Skin epidermis (tissue), 12 donors: Measurements from ENCODE around the gene TRIM37.
A peak's percentile ranks its signal among the peaks of the same experiment; 100 is the strongest.
"Not testable (repeated sequence)": the region's sequence is repeated elsewhere in the genome, so short reads cannot be mapped to it uniquely, and the experiment has no call there.

Experiments used
- H3K27ac ChIP-seq, 21 experiments: fragments of 200-600 bp; sonication (generic) in 11 of 21; one replicate each; pipeline ENCODE4 v1.5.0; 2020; ENCODE audit warnings: mild to moderate bottlenecking in 3 of 21, inconsistent platforms in 2 of 21, moderate library complexity in 2 of 21
- H3K4me3 ChIP-seq, 7 experiments: fragments of 200-600 bp; sonication (generic) in 2 of 7; one replicate each; pipeline ENCODE4 v1.5.0; 2020; ENCODE audit warnings: inconsistent platforms in 2 of 7, mild to moderate bottlenecking in 2 of 7, moderate library complexity in 1 of 7

The TRIM37 gene

GRCh38 chr17:59106463-59107305 lies at the start of gene TRIM37:
TSS of gene TRIM37 (minus strand) at chr17:59106880. CDS start at chr17:59106461, 419 bp downstream.
- Histone ChIP-seq H3K27ac (peak within 1 kb of the TSS; percentile 63 to 94 (median 87)), H3K4me3 (peak within 1 kb of the TSS; percentile 52 to 99 (median 86))

- H3K4me3 ChIP-seq = peak within 1 kb of the TSS; percentile 45 to 94 (median 58)
- peak within 1 kb of the TSS; percentile 27 to 89 (median 82) for H3K27ac ChIP-seq
Measured at GRCh38 chr17:59155439-59156177, 48.9 kb upstream of the TRIM37 start, which contains the start of gene PRR11. TSS of gene PRR11 (plus strand) at chr17:59155746. CDS start at chr17:59169753, 14,007 bp downstream.

- H3K4me3 ChIP-seq = peak within 1 kb of the TSS; percentile 45 to 94 (median 58)
Measured at GRCh38 chr17:59154721-59155438, 48.2 kb upstream of the TRIM37 start, which contains the start of gene SKA2. TSS of gene SKA2 (minus strand) at chr17:59155186. CDS start at chr17:59155163, 23 bp downstream.

GRCh38 chr17:59154292-59154720 lies 47.6 kb upstream of the TRIM37 start:
- H3K27ac ChIP-seq = peak overlapping the region; percentile 27 to 89 (median 82)
- H3K4me3 ChIP-seq = peak overlapping the region; percentile 45 to 94 (median 58)

More at GRCh38 chr17:59154721-59155438, 48.2 kb upstream of the TRIM37 start, which contains the start of gene SKA2:
- peak within 1 kb of the TSS; percentile 27 to 89 (median 82) for H3K27ac ChIP-seq

GRCh38 chr17:59152925-59153324 lies 46.2 kb upstream of the TRIM37 start:
- Histone ChIP-seq H3K27ac (peak overlapping the region in 1 of 21 experiments; percentile 86), H3K4me3 (peak overlapping the region in 1 of 7 experiments; percentile 56)

GRCh38 chr17:59151591-59151990 lies 44.9 kb upstream of the TRIM37 start:
- Histone ChIP-seq H3K27ac (peak overlapping the region in 1 of 21 experiments; percentile 39), H3K4me3 (no peak overlapping the region)

DNA sequence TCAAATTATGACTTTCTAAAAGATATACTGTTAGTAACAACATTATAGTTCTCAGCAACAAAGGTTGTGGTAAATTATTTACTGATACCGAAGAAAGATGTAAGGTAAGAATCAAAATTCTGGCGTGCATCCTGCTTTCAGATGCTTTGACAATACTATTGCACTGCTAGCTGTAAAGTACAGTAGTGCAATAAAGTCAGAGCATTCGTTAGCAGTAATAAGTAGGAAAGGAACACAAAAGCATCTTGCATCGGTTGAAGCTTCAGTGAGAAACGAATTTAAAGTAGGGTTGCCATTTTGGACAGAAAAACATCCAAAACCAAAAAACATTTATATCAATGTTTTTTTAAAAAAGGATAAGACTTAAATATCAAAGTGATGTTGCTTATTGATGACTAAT lies 44.3 kb upstream of the TRIM37 start:
- Histone ChIP-seq H3K4me3 (no peak overlapping the region), H3K27ac (peak overlapping the region in 2 of 21 experiments; percentile 5 to 27)

- peak overlapping the region in 2 of 21 experiments; percentile 5 to 27 for H3K27ac ChIP-seq
Measured at GRCh38 chr17:59149841-59150511, 43.3 kb upstream of the TRIM37 start.

GRCh38 chr17:59149051-59149450 lies 42.4 kb upstream of the TRIM37 start:
- Histone ChIP-seq H3K27ac (no peak overlapping the region), H3K4me3 (no peak overlapping the region)

More at GRCh38 chr17:59149841-59150511, 43.3 kb upstream of the TRIM37 start:
- H3K4me3 ChIP-seq = no peak overlapping the region

GRCh38 chr17:59145571-59146096 lies 39.0 kb upstream of the TRIM37 start:
- H3K4me3 ChIP-seq = no peak overlapping the region
- H3K27ac ChIP-seq = no peak overlapping the region

DNA sequence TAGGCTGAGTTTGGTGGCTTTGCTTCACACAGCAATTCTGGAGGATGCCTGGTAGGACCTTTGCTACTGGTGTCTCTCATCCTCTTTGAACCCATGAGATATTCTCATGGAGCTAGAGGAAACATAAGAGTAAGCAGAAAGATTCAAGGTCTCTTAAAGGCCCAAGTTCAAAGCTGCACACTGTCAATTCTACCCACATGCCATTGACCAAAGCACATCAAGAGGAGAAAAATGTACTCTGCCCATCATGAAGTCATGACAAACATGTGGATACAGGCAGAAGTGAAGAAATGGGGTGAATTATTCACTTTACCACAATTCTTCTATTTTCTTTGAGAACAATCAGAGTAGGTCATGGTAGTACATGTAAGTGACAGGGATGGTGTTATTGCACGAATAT lies 35.2 kb upstream of the TRIM37 start:
- no peak overlapping the region for H3K27ac ChIP-seq
- H3K4me3 ChIP-seq = no peak overlapping the region

GRCh38 chr17:59139939-59140338 lies 33.3 kb upstream of the TRIM37 start:
- Histone ChIP-seq H3K27ac (peak overlapping the region in 1 of 21 experiments; percentile 17), H3K4me3 (no peak overlapping the region)

- H3K27ac ChIP-seq = not testable (repeated sequence)
Measured at GRCh38 chr17:59138339-59138738, 31.7 kb upstream of the TRIM37 start.

GRCh38 chr17:59131131-59131530 lies 24.5 kb upstream of the TRIM37 start:
- Histone ChIP-seq H3K4me3 (no peak overlapping the region), H3K27ac (no peak overlapping the region)

More at GRCh38 chr17:59138339-59138738, 31.7 kb upstream of the TRIM37 start:
- H3K4me3 ChIP-seq = not testable (repeated sequence)

DNA sequence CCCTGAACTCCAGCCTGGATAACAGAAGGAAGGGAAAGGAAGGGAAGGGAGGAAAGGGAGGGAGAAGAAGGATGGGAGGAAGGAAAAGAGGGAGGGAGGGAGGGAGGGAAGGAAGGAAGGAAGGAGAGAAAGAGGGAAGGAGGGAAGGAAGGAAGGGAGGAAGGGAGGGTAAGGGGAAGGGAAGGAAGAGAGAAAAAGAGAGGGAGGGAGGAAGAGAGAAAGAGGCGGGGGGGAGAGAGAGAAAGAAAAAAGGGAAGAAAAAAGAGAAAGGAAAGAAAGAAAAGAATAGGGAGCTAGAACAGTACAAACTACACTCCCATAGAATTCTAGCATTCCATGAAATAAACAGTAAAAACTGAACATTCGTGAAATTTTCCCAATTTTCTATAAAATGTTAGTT lies 23.1 kb upstream of the TRIM37 start:
- no peak overlapping the region for H3K27ac ChIP-seq
- H3K4me3 ChIP-seq = no peak overlapping the region

- no peak overlapping the region for H3K4me3 ChIP-seq
- H3K27ac ChIP-seq = no peak overlapping the region
Measured at GRCh38 chr17:59126809-59127417, 20.2 kb upstream of the TRIM37 start.

DNA sequence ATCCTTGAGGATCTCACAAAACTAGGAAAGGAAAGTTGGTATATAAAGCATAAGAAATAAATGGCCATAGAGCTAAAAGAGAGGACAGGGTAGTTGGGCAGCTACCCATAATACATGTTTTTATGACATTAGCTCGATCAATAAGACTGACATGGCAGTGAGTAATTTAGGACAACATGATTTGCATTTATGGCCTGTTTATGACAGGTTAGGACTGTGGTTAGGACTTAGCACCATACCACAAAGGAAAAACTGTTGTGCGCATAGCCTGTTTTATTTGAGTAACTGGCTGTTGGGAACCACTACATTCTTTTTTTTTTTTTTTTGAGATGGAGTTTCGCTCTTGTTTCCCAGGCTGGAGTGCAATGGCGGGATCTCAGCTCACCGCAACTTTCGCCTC lies 18.0 kb upstream of the TRIM37 start:
- no peak overlapping the region for H3K4me3 ChIP-seq
- H3K27ac ChIP-seq = no peak overlapping the region

DNA sequence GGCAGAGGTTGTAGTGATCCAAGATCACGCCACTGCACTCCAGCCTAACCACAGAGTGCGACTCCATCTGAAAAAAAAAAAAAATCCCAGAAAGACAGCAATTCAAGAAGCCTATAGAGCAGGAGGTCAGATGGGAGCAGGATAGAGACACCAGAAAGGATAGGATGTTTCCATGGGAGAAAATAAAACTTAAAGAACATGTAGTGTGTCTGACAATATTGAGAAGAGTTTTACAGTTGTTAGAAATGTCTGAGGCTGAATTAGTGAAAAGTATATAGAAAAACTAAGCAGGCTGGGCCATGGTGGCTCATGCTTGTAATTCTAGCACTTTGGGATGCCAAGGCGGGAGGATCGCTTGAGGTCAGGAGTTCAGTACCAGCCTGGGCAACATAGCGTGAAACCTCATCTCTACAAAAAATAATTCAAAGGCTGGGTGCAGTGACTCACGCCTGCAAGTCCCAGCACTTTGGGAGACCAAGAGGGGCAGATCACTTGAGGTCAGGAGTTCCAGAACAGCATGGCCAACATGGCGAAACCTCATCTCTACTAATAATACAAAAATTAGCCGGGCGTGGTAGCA lies 15.3 kb upstream of the TRIM37 start:
- Histone ChIP-seq H3K4me3 (no peak overlapping the region), H3K27ac (no peak overlapping the region)
